SK-N-SH (cell line): ENCODE results near the gene IGSF9B. TPM values are rescaled to one million over a fixed set of nuclear protein-coding genes. Genes with fewer than 3 reads are reported as not detected.
A peak's percentile ranks its signal among the peaks of the same experiment; 100 is the strongest.

Source experiments
- CTCF ChIA-PET: fragments of 300-600, 350-600 bp; formaldehyde crosslinking; extraction: SDS; loops from one replicate; lab custom pipeline; 2021; lab: Yijun Ruan, JAX
- POLR2A ChIA-PET: fragments of 350-600 bp; sonication (Branson Sonifier 250); formaldehyde crosslinking; extraction: SDS; loops from one replicate; lab custom pipeline; 2020; ENCODE audit warnings: antibody characterized with exemption, inconsistent platforms; lab: Yijun Ruan, JAX
- DNase-seq: peaks from one replicate; pipeline ENCODE4 v3.0.0; 2012
- H2AFZ ChIP-seq: fragments of 200-600 bp; sonication (generic); 2 replicates; pipeline ENCODE4 v1.8.1; 2016; ENCODE audit warnings: antibody characterized with exemption, mild to moderate bottlenecking, low read depth
- H3F3A ChIP-seq: fragments of 200-600 bp; sonication (generic); replicated peaks from 2 replicates; pipeline ENCODE3; 2016; ENCODE audit warnings: antibody characterized with exemption, mild to moderate bottlenecking; ENCODE audit not compliant: insufficient read depth
- H3K27ac ChIP-seq, 2 experiments: fragments of 200-500 bp in 1 of 2; fragments of 200-600 bp in 1 of 2; sonication (Bioruptor generic) in 1 of 2; sonication (generic), shearing (Covaris generic) in 1 of 2; 2 replicates each; pipeline versions ENCODE4 v1.5.1 to v1.6.1; 2014 to 2016; ENCODE audit warnings: low read depth in 2 of 2, inconsistent platforms in 1 of 2, low read length in 1 of 2, mild to moderate bottlenecking in 1 of 2, mixed read lengths in 1 of 2
- H3K27me3 ChIP-seq: fragments of 200-600 bp; sonication (generic), shearing (Covaris generic); 2 replicates; pipeline ENCODE4 v1.6.1; 2016; ENCODE audit warnings: mixed run types; ENCODE audit not compliant: insufficient read depth
- H3K36me3 ChIP-seq, 2 experiments: fragments of 200-500 bp in 1 of 2; fragments of 200-600 bp in 1 of 2; sonication (Bioruptor generic) in 1 of 2; sonication (generic) in 1 of 2; replicated peaks in 1 of 2; 2 replicates each; pipeline versions ENCODE3 to v1.5.1; 2014 to 2016; ENCODE audit warnings: low read length in 1 of 2, mild to moderate bottlenecking in 1 of 2; ENCODE audit not compliant: insufficient read depth in 2 of 2, control insufficient read depth in 1 of 2
- H3K4me1 ChIP-seq, 2 experiments: fragments of 200-500 bp in 1 of 2; fragments of 200-600 bp in 1 of 2; sonication (Bioruptor generic) in 1 of 2; sonication (generic), shearing (Covaris generic) in 1 of 2; 2 replicates each; pipeline versions ENCODE4 v1.5.1 to v1.6.1; 2014 to 2016; ENCODE audit warnings: low read depth in 1 of 2, low read length in 1 of 2, mixed run types in 1 of 2; ENCODE audit not compliant: insufficient read depth in 2 of 2, control insufficient read depth in 1 of 2
- H3K4me2 ChIP-seq: fragments of 200-600 bp; sonication (generic), shearing (Covaris generic); 2 replicates; pipeline ENCODE4 v1.6.1; 2017; ENCODE audit warnings: mixed run types
- H3K4me3 ChIP-seq, 2 experiments: fragments of 200-500 bp in 1 of 2; fragments of 200-600 bp in 1 of 2; sonication (Bioruptor generic) in 1 of 2; sonication (generic), shearing (Covaris generic) in 1 of 2; 2 replicates each; pipeline versions ENCODE4 v1.5.1 to v1.8.1; 2014 to 2016; ENCODE audit warnings: low read depth in 2 of 2, inconsistent platforms in 1 of 2, low read length in 1 of 2, mild to moderate bottlenecking in 1 of 2, mixed read lengths in 1 of 2, moderate library complexity in 1 of 2
- H3K79me2 ChIP-seq: fragments of 200-600 bp; sonication (generic); 2 replicates; pipeline ENCODE4 v1.8.1; 2017; ENCODE audit warnings: mild to moderate bottlenecking; ENCODE audit not compliant: insufficient read depth
- H3K9ac ChIP-seq: fragments of 200-600 bp; sonication (generic); 2 replicates; pipeline ENCODE4 v1.6.1; 2017; ENCODE audit warnings: mixed run types
- H3K9me2 ChIP-seq: fragments of 200-600 bp; sonication (generic); 2 replicates; pipeline ENCODE4 v1.6.1; 2017; ENCODE audit warnings: mixed run types
- H3K9me3 ChIP-seq: fragments of 200-600 bp; sonication (generic); 2 replicates; pipeline ENCODE4 v1.6.1; 2017; ENCODE audit warnings: mixed run types, mild to moderate bottlenecking, moderate library complexity
- H4K20me1 ChIP-seq: fragments of 200-600 bp; sonication (generic); 2 replicates; pipeline ENCODE4 v1.6.1; 2017; ENCODE audit warnings: mild to moderate bottlenecking, mixed run types; ENCODE audit not compliant: insufficient read depth
- CHD2 ChIP-seq: fragments of 150-350 bp; IDR thresholded peaks from 2 replicates; pipeline ENCODE4 v1.6.1; 2018; ENCODE audit warnings: low read length; ENCODE audit not compliant: partially characterized antibody
- EP300 ChIP-seq, 2 experiments: IDR thresholded peaks; 2 replicates each; pipeline versions ENCODE4 v1.4.0 to v1.6.1; 2012; ENCODE audit warnings: borderline replicate concordance in 1 of 2, low read depth in 1 of 2, low read length in 1 of 2
- EZH2phosphoT487 ChIP-seq: fragments of 200-600 bp; sonication (generic); IDR thresholded peaks from 2 replicates; pipeline ENCODE4 v1.6.1; 2017; ENCODE audit warnings: low read depth, mixed run types, mild to moderate bottlenecking, antibody characterized with exemption, moderate library complexity, borderline replicate concordance
- FOSL2 ChIP-seq: IDR thresholded peaks from 2 replicates; pipeline ENCODE4 v1.4.0; 2012; ENCODE audit warnings: low read depth, mild to moderate bottlenecking, moderate library complexity, borderline replicate concordance
- GABPA ChIP-seq: IDR thresholded peaks from 2 replicates; pipeline ENCODE4 v1.4.0; 2012; ENCODE audit warnings: low read depth, mild to moderate bottlenecking
- GATA2 ChIP-seq: sonication (generic); formaldehyde crosslinking; IDR thresholded peaks from 2 replicates; pipeline ENCODE4 v1.5.0; 2020; ENCODE audit warnings: mild to moderate bottlenecking, missing genetic modification reagents
- JUND ChIP-seq: IDR thresholded peaks from 2 replicates; pipeline ENCODE4 v1.4.0; 2012
- MEF2A ChIP-seq: IDR thresholded peaks from 2 replicates; pipeline ENCODE4 v1.4.0; 2012; ENCODE audit warnings: low read depth, borderline replicate concordance
- NFIC ChIP-seq: IDR thresholded peaks from 2 replicates; pipeline ENCODE4 v1.4.0; 2012; ENCODE audit warnings: borderline replicate concordance
- NRF1 ChIP-seq: IDR thresholded peaks from 2 replicates; pipeline ENCODE4 v1.6.1; 2012; ENCODE audit warnings: low read depth, mild to moderate bottlenecking, low read length
- RAD21 ChIP-seq: IDR thresholded peaks from 2 replicates; pipeline ENCODE4 v1.6.1; 2012; ENCODE audit warnings: mild to moderate bottlenecking, low read length
- SIN3A ChIP-seq: IDR thresholded peaks from 2 replicates; pipeline ENCODE4 v1.6.1; 2012; ENCODE audit warnings: low read depth, mild to moderate bottlenecking, low read length, moderate library complexity, borderline replicate concordance
- TAF1 ChIP-seq: IDR thresholded peaks from 2 replicates; pipeline ENCODE4 v1.6.1; 2012; ENCODE audit warnings: low read depth, mild to moderate bottlenecking, low read length, moderate library complexity, borderline replicate concordance
- TCF12 ChIP-seq: IDR thresholded peaks from 2 replicates; pipeline ENCODE4 v1.4.0; 2012
- YY1 ChIP-seq: IDR thresholded peaks from 2 replicates; pipeline ENCODE4 v1.4.0; 2012; ENCODE audit warnings: low read depth, mild to moderate bottlenecking
- WGBS: methylation state at CpG from one replicate; pipeline ENCODE4 v1.1.6; 2017; ENCODE audit warnings: low lambda C conversion rate; 5-methylcytosine and 5-hydroxymethylcytosine counted together
- polyA plus RNA-seq, 3 experiments: library from polyadenylated mRNA; depleted of rRNA; stranded (reverse); fragments of >200 nt; gene quantifications; 2 replicates each; pipeline ENCODE4 v1.2.3, GENCODE V29; 2012
- TF ChIP-seq, protein P1 (sequence below): IDR thresholded peaks from 2 replicates; pipeline ENCODE4 v1.6.1; 2012; ENCODE audit warnings: mild to moderate bottlenecking, low read depth, low read length, moderate library complexity
- TF ChIP-seq, protein P2 (sequence below): fragments of 150-350 bp; IDR thresholded peaks from 2 replicates; pipeline ENCODE4 v1.6.1; 2016; ENCODE audit warnings: mild to moderate bottlenecking, low read depth, low read length
- TF ChIP-seq, protein P3 (sequence below): fragments of 200-600 bp; sonication (generic); IDR thresholded peaks from 2 replicates; pipeline ENCODE4 v1.6.1; 2017; ENCODE audit warnings: antibody characterized with exemption, mild to moderate bottlenecking, moderate library complexity
- TF ChIP-seq, protein P4 (sequence below): IDR thresholded peaks from 2 replicates; pipeline ENCODE4 v1.4.0; 2012; ENCODE audit warnings: low read depth
- TF ChIP-seq, protein P5 (sequence below): IDR thresholded peaks from 2 replicates; pipeline ENCODE4 v1.4.0; 2012; ENCODE audit warnings: low read depth, borderline replicate concordance

Gene IGSF9B
- polyA plus RNA-seq, 1 of the 3 experiments (the other 2 are of a cell fraction) = 0.41 TPM

DNA sequence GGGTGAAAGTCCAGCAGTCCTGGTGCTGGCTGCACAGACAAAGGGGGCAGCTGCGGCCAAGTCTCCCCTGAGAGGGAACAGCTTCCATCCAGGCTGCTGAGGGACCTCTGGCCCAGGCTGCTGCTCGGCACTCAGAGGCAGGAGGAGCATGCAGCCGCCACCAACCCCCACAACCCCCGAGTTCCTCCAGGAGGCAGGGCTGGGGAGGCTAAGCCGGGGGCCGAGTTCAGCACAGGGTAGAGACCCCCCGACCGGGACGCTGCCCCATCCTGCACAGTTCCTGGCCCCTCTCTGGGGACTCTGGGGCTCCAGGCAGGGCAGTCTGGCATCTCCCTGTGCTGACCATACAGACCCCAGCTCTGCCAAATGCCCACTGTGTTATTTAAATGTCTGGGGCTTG, 20.2 kb downstream of the IGSF9B start (continued):
- TF ChIP-seq, protein P1, sequence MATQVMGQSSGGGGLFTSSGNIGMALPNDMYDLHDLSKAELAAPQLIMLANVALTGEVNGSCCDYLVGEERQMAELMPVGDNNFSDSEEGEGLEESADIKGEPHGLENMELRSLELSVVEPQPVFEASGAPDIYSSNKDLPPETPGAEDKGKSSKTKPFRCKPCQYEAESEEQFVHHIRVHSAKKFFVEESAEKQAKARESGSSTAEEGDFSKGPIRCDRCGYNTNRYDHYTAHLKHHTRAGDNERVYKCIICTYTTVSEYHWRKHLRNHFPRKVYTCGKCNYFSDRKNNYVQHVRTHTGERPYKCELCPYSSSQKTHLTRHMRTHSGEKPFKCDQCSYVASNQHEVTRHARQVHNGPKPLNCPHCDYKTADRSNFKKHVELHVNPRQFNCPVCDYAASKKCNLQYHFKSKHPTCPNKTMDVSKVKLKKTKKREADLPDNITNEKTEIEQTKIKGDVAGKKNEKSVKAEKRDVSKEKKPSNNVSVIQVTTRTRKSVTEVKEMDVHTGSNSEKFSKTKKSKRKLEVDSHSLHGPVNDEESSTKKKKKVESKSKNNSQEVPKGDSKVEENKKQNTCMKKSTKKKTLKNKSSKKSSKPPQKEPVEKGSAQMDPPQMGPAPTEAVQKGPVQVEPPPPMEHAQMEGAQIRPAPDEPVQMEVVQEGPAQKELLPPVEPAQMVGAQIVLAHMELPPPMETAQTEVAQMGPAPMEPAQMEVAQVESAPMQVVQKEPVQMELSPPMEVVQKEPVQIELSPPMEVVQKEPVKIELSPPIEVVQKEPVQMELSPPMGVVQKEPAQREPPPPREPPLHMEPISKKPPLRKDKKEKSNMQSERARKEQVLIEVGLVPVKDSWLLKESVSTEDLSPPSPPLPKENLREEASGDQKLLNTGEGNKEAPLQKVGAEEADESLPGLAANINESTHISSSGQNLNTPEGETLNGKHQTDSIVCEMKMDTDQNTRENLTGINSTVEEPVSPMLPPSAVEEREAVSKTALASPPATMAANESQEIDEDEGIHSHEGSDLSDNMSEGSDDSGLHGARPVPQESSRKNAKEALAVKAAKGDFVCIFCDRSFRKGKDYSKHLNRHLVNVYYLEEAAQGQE = no peak
- TF ChIP-seq EP300 (IDR thresholded peaks at IDR 0.05; ENCODE audit: borderline replicate concordance in 1 of 2, low read depth in 1 of 2, low read length in 1 of 2) (no peak), NFIC (no peak), JUND (no peak), TCF12 (no peak)

DNA sequence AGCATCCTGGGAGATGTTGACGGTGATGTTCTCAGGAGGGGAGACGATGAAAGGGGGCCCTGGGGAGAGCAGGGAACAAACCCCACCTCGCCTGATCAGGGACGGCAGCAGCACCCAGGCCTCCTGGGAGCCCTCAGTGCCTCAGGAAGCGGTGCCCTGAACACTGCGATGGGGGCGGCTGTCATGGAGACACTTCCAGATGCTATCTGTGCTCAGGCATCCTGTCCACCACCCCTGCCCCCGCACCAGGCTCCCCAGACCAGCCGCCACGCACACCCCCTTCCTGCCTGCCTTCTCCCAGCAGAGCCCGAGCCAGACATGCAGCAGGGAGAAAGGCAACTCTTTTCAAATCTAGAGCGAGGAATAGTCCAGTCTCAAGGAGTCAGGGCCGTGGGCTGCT, 20.6 kb downstream of the IGSF9B start:
- H4K20me1 ChIP-seq = no peaks in the 10 kb centered on the region
- H2AFZ ChIP-seq = no peak overlapping the region
- no peaks in the 10 kb centered on the region for H3K9me2 ChIP-seq
- H3K36me3 ChIP-seq = no peaks in the 10 kb centered on the region
- CTCF ChIA-PET = interaction anchor here (1.1 to 6.7 kb wide), 8 partner anchors 9 to 114 kb away, joined by 3 to 45 read pairs (median 9); partner anchors contain the start of gene IGSF9B
- H3K4me3 ChIP-seq = peak overlapping the region in 1 of 2 experiments; percentile 12; a peak in 1 of 4 replicates
- peaks cover 0 to 67% of the 10 kb centered on the region in 2 experiments; a peak in 1 of 4 replicates for H3K4me1 ChIP-seq
- WGBS = 26% methylated on average over 9 of the region's 13 CpGs
- H3K79me2 ChIP-seq = no peaks in the 10 kb centered on the region
- peak; percentile 93 for DNase-seq
- H3K4me2 ChIP-seq = no peak overlapping the region
- H3F3A ChIP-seq = no peaks in the 10 kb centered on the region
- H3K9ac ChIP-seq = no peak overlapping the region
- H3K27me3 ChIP-seq = no peaks in the 10 kb centered on the region
- H3K9me3 ChIP-seq = no peaks in the 10 kb centered on the region
- H3K27ac ChIP-seq = peak overlapping the region in 1 of 2 experiments; percentile 100; a peak in 3 of 4 replicates
- POLR2A ChIA-PET = interaction anchor here (0.9 to 5.7 kb wide), 6 partner anchors 9 to 101 kb away, joined by 3 to 102 read pairs (median 8); partner anchors contain the start of gene IGSF9B
- TF ChIP-seq RAD21 = peak; percentile 32
- TF ChIP-seq, protein P2, sequence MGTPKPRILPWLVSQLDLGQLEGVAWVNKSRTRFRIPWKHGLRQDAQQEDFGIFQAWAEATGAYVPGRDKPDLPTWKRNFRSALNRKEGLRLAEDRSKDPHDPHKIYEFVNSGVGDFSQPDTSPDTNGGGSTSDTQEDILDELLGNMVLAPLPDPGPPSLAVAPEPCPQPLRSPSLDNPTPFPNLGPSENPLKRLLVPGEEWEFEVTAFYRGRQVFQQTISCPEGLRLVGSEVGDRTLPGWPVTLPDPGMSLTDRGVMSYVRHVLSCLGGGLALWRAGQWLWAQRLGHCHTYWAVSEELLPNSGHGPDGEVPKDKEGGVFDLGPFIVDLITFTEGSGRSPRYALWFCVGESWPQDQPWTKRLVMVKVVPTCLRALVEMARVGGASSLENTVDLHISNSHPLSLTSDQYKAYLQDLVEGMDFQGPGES = no peak
- TF ChIP-seq CHD2 = peak; percentile 73
- TF ChIP-seq EZH2phosphoT487 = no peak
- peak; percentile 98 for TF ChIP-seq GATA2 (CRISPR knock-in tag)
- TF ChIP-seq TAF1 = no peak
- TF ChIP-seq SIN3A = no peak
- no peak for TF ChIP-seq GABPA
- TF ChIP-seq, protein P1 = no peak
- TF ChIP-seq NRF1 = no peak
- TF ChIP-seq MEF2A = no peak
- no peak for TF ChIP-seq FOSL2
- TF ChIP-seq TCF12 = no peak
- TF ChIP-seq, protein P3, sequence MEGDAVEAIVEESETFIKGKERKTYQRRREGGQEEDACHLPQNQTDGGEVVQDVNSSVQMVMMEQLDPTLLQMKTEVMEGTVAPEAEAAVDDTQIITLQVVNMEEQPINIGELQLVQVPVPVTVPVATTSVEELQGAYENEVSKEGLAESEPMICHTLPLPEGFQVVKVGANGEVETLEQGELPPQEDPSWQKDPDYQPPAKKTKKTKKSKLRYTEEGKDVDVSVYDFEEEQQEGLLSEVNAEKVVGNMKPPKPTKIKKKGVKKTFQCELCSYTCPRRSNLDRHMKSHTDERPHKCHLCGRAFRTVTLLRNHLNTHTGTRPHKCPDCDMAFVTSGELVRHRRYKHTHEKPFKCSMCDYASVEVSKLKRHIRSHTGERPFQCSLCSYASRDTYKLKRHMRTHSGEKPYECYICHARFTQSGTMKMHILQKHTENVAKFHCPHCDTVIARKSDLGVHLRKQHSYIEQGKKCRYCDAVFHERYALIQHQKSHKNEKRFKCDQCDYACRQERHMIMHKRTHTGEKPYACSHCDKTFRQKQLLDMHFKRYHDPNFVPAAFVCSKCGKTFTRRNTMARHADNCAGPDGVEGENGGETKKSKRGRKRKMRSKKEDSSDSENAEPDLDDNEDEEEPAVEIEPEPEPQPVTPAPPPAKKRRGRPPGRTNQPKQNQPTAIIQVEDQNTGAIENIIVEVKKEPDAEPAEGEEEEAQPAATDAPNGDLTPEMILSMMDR = no peak
- TF ChIP-seq, protein P4, sequence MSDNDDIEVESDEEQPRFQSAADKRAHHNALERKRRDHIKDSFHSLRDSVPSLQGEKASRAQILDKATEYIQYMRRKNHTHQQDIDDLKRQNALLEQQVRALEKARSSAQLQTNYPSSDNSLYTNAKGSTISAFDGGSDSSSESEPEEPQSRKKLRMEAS = no peak
- TF ChIP-seq, protein P5, sequence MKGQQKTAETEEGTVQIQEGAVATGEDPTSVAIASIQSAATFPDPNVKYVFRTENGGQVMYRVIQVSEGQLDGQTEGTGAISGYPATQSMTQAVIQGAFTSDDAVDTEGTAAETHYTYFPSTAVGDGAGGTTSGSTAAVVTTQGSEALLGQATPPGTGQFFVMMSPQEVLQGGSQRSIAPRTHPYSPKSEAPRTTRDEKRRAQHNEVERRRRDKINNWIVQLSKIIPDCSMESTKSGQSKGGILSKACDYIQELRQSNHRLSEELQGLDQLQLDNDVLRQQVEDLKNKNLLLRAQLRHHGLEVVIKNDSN = no peak
- no peak for TF ChIP-seq NFIC
- no peak for TF ChIP-seq YY1
